HG02870 (cell line): ENCODE results near the gene RRP12.
"Not testable (repeated sequence)": the region's sequence is repeated elsewhere in the genome, so short reads cannot be mapped to it uniquely, and the experiment has no call there.

Experiments
- ATAC-seq: cut with Tn5 transposase; IDR thresholded peaks from one replicate; pipeline ENCODE4 v1.9.1; 2021; ENCODE audit warnings: mild to moderate bottlenecking, moderate library complexity; ENCODE audit not compliant: unreplicated experiment

RRP12 gene

GRCh38 chr10:97400665-97401454, at the start of gene RRP12:
RRP12 (minus strand) TSS chr10:97401340; CDS start chr10:97401231, 109 bp downstream.
- peak; percentile 95 for ATAC-seq

DNA sequence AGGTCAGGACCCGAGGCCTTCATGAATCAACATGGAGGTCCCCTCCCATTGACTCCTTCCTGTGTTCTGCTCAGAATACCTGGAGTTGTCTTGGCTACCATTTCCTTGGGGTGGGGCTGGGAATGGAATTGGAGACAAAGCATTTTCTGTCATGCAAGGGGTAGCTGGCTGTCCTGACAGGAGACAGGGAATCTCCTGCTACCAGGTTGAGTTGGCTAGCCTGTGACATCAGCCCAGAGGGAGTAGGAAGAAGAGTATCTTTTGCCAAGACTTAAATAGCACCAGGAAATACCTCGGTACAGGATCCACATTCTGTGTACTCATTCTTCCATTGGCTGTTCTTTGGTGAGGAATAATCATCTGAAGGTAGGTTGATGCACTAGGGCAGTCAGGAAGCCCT, 49.7 kb upstream of the RRP12 start:
- no peak for ATAC-seq

- peak; percentile 93 for ATAC-seq
Measured at GRCh38 chr10:97445722-97446639, 44.8 kb upstream of the RRP12 start, which contains the start of the genes EXOSC1 and ZDHHC16. EXOSC1 (minus strand) TSS chr10:97446006; CDS start chr10:97445985, 21 bp downstream. ZDHHC16 (plus strand) TSS chr10:97446175; CDS start chr10:97451676, 5,501 bp downstream.

- ATAC-seq = no peak
Measured at GRCh38 chr10:97445357-97445721, 44.2 kb upstream of the RRP12 start.

DNA sequence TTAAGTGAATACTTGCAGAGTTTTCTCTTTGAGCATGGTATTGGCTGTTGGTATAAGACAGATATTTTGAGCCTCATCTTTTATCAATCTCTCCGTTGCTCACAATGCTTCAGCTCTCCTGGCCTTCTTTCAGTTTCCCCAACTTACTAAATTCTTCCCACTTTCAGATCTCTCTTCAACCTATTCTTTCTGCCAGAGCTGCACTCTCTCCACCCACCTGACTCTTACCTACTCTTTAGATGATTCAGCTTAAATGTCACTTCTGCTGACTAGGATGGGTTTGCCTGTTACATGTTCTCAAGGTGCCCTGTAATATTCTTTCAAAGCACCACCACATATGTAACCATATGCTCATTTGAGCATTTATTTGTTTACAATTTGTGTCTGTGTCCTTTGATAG, 43.1 kb upstream of the RRP12 start:
- ATAC-seq = no peak

- no peak for ATAC-seq
Measured at GRCh38 chr10:97442277-97442676, 41.1 kb upstream of the RRP12 start.

DNA sequence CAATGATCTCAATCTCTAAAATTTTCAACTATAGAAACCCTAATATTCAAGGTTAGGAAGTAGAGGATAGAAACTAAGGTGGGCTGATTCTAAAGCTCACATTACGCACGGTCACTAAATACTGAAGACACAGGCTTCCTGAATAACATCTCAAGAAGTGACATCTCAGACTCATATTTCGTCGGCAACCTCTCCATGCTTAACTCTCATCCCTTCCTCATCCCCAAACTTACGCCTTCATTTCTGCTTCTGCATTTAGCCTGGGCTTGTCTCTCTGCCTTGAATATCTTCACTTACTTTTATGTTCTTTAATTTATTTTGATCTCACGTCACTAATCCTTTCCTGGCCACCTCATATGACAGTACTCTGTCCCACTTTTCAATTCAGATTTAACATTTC, 34.1 kb upstream of the RRP12 start:
- no peak for ATAC-seq

GRCh38 chr10:97434557-97434956, 33.4 kb upstream of the RRP12 start:
- no peak for ATAC-seq

DNA sequence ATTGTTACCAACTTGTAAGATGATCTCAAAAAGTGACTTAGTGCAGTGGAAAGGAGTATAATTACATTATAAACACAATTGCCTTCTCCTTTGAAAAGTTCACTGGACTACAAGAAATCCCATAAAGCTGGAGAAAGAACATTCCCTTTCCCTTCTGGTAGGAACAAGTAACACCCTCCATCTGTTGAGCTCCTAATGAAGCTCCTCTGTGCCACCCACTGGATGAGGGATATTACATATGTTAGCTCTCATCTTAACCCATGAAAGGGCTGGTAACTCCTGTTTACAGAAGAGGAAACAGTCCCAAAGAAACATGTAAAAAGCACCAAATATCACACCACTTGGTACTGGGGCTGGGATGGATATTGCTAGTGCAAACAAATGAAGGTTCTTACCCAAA, 32.9 kb upstream of the RRP12 start:
- ATAC-seq = no peak

DNA sequence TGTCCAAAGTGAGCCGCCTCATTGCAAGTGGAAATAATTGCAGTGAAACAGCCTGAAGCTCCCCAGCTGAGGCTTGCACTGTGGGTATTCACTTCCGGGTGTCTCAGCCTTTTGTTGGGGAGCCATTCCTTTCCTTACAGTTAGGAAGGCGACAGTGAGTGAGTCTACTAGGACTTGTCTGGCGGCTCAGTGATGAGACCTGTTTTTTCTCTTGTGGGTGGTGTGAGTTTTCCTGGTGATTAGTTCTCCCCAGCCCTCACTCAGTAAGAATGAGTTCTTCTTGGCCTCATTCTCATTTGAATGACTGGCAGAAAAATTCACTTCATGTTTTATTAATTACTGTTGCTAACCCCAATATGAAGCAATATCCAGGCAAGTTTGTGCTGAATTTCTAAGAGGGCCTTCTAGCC, 27.4 kb upstream of the RRP12 start:
- no peak for ATAC-seq

DNA sequence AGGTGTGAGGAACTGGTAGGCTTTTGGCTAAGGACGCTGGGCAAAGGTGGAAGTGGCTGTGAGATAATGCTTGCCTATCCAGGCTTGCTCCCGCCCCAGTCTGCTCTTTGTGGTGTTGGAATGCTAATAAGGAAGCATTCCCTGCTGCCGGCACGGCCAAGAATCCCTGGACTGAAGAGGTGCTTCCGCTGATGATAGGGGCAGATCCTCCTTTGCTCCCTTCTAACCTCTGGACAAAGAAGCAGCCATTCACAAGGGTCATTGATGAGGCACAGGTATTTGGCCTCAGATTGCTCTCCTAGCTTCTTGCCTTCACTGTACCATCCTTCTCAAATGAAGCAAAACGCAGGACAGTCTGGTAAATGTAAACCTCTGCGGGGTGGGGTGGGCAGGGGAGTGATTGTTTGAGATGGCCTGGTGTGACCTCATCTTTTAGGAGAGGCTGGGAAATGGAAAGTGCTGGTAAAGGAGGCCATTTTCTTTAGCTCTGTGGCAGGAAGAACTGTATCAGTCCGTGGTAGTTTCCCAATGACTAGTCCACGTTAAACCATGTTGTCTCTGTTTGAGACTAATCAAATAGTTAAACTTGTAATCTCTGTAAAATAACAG, 26.5 kb upstream of the RRP12 start:
- ATAC-seq = no peak

GRCh38 chr10:97426776-97427570, 25.8 kb upstream of the RRP12 start:
- ATAC-seq = no peak

DNA sequence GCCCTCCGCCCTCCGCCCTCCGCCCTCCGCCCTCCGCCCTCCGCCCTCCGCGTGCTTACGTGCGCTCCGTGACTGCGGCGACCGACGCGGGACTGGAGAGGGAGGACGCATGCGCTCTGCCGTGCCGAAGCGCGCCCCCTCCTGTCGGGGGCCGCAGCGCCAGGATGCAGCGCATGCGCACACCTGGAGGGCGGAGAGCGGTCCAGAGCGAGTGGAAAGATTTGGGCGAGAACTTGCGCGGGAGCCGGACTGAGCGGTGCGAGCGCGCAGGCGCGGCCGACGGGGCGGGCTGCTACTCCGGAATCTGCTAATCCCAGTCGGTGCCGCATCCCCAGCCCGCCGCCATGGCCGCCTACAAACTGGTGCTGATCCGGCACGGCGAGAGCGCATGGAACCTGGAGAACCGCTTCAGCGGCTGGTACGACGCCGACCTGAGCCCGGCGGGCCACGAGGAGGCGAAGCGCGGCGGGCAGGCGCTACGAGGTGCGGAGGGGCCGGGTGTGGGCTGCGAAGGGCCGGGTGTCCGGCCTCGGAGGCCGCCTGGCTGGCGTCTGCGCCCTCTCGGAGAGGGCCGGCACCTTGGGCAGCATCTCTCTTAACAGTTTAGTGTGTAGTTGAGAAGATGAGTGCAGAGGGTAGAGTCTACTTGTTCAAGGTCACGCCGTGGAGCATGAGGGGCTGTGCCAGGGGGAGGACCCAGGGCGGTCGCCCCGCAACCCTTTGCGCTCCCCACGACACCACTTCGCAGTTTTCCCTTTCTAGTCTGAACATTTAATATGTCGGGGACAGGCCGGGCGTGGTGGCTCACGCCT, 25.0 kb upstream of the RRP12 start, which contains the start of gene PGAM1:
Gene PGAM1 (plus strand): TSS at position 228 of the 812 bp plus-strand sequence. CDS start 117 bp downstream, at position 345.
- ATAC-seq = peak; percentile 72

GRCh38 chr10:97423757-97424098, 22.6 kb upstream of the RRP12 start:
- ATAC-seq = not testable (repeated sequence)

- no peak for ATAC-seq
Measured at GRCh38 chr10:97416565-97416964, 15.4 kb upstream of the RRP12 start.

DNA sequence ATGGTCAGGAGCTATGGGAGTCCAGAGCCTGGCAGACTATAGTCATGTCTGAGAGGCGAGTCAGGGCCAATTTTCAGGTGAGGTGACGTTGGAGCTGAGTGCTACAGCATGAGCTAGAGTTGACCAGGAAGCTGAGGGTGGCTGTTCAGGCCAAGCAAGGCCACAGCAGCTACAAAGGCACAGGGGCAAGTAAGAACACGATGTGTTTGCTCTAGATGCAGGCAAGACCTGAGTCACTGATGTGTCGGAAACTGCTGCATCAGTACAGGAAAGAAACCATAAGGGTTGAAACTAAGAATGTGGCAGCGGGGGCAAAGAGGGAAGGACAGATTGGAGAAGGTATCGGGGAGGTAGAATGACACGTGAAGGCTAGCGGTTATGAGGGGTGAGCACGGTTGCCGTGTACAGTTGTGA, 11.8 kb upstream of the RRP12 start:
- peak; percentile 88 for ATAC-seq

DNA sequence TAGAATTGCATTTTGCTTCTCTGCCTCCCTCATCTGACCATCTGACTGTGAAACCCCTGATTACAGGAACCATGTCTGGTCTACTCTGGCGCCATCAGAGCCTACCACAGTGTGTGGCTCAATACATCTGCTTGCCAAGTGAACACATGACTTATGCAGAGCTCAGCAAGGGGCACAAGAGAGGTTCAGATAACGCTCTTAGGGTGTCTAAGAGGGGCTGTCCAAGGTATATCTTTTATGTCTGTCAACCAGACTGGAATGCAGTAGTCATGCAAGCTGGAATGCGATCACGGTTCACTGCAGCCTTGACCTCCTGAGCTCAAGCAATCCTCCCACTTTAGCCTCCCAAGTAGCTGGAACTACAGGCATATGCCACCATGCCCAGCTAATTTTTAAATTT, 10.3 kb upstream of the RRP12 start:
- no peak for ATAC-seq

DNA sequence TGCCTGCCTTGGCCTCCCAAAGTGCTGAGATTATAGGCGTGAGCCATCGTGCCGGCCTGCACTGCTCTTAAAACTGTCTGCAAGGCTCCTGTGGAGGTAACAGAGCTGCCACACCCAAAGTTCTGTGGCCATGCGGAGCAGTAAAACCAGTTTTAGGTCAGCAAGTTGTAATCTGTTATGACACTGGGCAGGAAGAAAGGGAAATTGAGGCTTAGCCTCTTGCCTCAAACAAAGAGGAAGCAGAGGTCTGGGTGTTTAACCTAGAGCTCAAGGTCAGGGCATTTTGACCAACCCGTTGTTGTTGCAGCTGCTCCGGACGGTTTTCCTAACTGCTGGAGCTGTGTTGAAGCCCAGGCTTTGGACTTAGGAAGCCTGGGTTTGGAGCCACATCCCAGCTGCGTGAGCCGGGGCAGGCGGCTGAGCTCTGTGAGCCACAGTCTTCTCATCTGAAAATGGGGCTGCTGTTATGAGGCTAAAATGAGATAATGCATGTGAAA, 7.4 kb upstream of the RRP12 start:
- ATAC-seq = no peak

- no peak for ATAC-seq
Measured at GRCh38 chr10:97407952-97408248, 6.8 kb upstream of the RRP12 start.
